Right atrium auricular region (tissue), 2 donors: ENCODE data around the gene TBC1D9. TPM values are rescaled to one million over a fixed set of nuclear protein-coding genes. Genes with fewer than 3 reads are reported as not detected.

ENCODE experiments used
- DNase-seq: peaks from one replicate; pipeline ENCODE4 v3.0.0-alpha.2; 2019; ENCODE audit warnings: low spot score
- H3K27ac ChIP-seq, 2 donors: fragments of 200-600 bp; sonication (generic); 1 replicate in 1 of 2; 2 replicates in 1 of 2; pipeline ENCODE4 v1.5.1; 2016 to 2019
- H3K27me3 ChIP-seq, 2 donors: fragments of 200-600 bp; sonication (generic); one replicate each; pipeline versions ENCODE4 v1.5.1 to v1.6.0; 2017 to 2019
- H3K36me3 ChIP-seq: fragments of 200-600 bp; sonication (generic); one replicate; pipeline ENCODE4 v1.5.1; 2016
- H3K4me1 ChIP-seq, 2 donors: fragments of 200-600 bp; sonication (generic); one replicate each; pipeline versions ENCODE4 v1.5.1 to v1.6.0; 2017 to 2019
- H3K4me3 ChIP-seq, 2 donors: fragments of 200-600 bp; sonication (generic); 1 replicate in 1 of 2; 2 replicates in 1 of 2; pipeline ENCODE4 v1.5.1; 2017 to 2019; ENCODE audit warnings: mild to moderate bottlenecking in 1 of 2, moderate library complexity in 1 of 2
- H3K9me3 ChIP-seq, 2 donors: fragments of 200-600 bp; sonication (generic); one replicate each; pipeline ENCODE4 v1.5.1; 2019
- total RNA-seq, 2 donors: library from RNA; depleted of rRNA; stranded (reverse); fragments of >200 nt; gene quantifications; one replicate each; pipeline ENCODE4 v1.1.0, GENCODE V29; 2016
- TF ChIP-seq, protein P1 (sequence below), 2 donors: fragments of 200-600 bp; sonication (generic); IDR thresholded peaks; one replicate each; pipeline ENCODE4 v1.5.1; 2019; ENCODE audit warnings: antibody characterized with exemption in 2 of 2

The TBC1D9 gene
- total RNA-seq, 2 donors from 2014 or later: 10.9 to 18.8 TPM

DNA sequence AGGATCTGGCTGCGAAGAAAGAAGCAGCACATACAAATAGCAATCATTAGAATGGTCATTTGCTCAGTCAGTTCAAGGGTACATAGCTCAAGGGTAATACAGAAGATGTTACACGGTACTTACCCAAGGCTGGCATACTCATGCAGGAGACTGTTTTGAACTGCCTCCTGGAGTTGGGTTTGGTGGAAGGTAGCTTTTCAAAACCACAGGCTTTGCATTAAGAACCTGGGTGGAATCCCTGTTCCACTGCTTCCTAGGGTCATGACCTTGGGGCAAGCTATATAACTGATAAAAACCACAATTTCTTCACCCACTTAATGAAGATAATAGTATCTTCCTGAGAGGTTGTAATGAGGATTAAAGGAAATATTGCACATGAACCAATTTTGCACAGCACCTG is 36.5 kb downstream of the TBC1D9 start:
- no peak overlapping the region for H3K27ac ChIP-seq
- peaks cover 0 to 18% of the 10 kb centered on the region in 2 donors for H3K4me1 ChIP-seq

DNA sequence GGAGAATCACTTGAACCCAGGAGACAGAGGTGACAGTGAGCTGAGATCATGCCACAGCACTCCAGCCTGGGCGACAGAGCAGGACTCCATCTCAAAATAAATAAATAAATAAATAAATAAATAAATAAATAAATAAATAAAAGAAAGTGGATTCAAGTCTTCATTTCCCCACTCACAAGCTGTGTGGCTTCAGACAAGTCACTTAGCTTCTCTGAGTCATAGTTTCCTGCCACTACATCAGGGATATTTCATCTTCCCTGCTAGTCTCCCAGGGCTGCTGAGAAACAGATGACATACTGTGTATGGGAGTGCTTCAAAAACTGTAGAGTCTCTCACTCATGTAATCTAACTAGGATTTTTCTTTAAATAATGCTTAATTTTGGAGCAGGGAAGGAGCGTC is 37.2 kb downstream of the TBC1D9 start:
- TF ChIP-seq, protein P1, sequence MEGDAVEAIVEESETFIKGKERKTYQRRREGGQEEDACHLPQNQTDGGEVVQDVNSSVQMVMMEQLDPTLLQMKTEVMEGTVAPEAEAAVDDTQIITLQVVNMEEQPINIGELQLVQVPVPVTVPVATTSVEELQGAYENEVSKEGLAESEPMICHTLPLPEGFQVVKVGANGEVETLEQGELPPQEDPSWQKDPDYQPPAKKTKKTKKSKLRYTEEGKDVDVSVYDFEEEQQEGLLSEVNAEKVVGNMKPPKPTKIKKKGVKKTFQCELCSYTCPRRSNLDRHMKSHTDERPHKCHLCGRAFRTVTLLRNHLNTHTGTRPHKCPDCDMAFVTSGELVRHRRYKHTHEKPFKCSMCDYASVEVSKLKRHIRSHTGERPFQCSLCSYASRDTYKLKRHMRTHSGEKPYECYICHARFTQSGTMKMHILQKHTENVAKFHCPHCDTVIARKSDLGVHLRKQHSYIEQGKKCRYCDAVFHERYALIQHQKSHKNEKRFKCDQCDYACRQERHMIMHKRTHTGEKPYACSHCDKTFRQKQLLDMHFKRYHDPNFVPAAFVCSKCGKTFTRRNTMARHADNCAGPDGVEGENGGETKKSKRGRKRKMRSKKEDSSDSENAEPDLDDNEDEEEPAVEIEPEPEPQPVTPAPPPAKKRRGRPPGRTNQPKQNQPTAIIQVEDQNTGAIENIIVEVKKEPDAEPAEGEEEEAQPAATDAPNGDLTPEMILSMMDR (IDR thresholded peaks at IDR 0.05): no peak
- Histone ChIP-seq H3K27me3 (no peaks in the 10 kb centered on the region), H3K36me3 (no peaks in the 10 kb centered on the region), H3K4me1 (peaks cover 0 to 18% of the 10 kb centered on the region in 2 donors), H3K9me3 (no peaks in the 10 kb centered on the region), H3K4me3 (no peak overlapping the region), H3K27ac (no peak overlapping the region)
- no peak for DNase-seq

More for the DNA sequence above, 36.5 kb downstream of the TBC1D9 start:
- no peak for DNase-seq
- TF ChIP-seq, protein P1 (IDR thresholded peaks at IDR 0.05): no peak
- Histone ChIP-seq H3K9me3 (no peaks in the 10 kb centered on the region), H3K4me3 (no peak overlapping the region), H3K27me3 (no peaks in the 10 kb centered on the region), H3K36me3 (no peaks in the 10 kb centered on the region)

DNA sequence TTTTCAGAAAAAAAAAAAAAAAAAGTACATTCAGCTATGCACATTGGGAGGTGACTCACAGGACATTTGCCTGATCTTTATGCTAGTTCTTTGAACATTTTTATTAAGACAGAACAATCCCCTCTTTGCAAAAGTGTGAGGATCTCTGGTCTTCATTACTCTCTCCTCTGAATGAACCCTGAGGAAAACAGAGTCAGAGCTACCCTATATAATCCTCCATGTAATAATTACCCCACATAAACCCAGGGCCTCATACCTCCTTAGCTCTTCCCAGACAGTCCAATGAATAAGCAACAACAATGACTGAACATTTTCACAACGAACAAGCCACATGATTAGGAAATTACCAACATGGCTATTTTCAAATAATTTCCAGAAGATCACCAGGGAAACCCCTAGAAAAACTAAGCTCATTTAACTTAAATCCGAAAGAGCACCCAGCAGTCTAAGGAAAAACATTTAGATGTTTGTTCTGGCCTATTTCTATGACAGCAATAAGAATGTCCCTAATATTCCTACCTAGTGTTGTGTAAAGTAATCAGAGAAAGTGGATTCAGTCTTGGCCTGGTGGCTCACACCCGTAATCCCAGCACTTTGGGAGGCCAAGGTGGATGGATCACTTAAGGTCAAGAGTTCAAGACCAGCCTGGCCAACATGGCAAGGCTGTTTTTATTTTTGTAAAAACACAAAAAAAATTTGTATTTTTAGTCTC is 37.8 kb downstream of the TBC1D9 start:
- Histone ChIP-seq H3K36me3 (no peaks in the 10 kb centered on the region), H3K4me3 (no peak overlapping the region), H3K4me1 (peaks cover 0 to 18% of the 10 kb centered on the region in 2 donors), H3K27me3 (no peaks in the 10 kb centered on the region), H3K27ac (no peak overlapping the region), H3K9me3 (no peaks in the 10 kb centered on the region)
- DNase-seq: no peak
- TF ChIP-seq, protein P1 (IDR thresholded peaks at IDR 0.05): no peak

- no peak for DNase-seq
- TF ChIP-seq, protein P1 (IDR thresholded peaks at IDR 0.05): no peak
- H3K27ac ChIP-seq: no peak overlapping the region
- no peaks in the 10 kb centered on the region for H3K9me3 ChIP-seq
- H3K27me3 ChIP-seq: no peaks in the 10 kb centered on the region
- no peaks in the 10 kb centered on the region for H3K36me3 ChIP-seq
- H3K4me1 ChIP-seq: peaks cover 0 to 18% of the 10 kb centered on the region in 2 donors
- no peak overlapping the region for H3K4me3 ChIP-seq
Observed at GRCh38 chr4:140717313-140717712, 38.9 kb downstream of the TBC1D9 start.

DNA sequence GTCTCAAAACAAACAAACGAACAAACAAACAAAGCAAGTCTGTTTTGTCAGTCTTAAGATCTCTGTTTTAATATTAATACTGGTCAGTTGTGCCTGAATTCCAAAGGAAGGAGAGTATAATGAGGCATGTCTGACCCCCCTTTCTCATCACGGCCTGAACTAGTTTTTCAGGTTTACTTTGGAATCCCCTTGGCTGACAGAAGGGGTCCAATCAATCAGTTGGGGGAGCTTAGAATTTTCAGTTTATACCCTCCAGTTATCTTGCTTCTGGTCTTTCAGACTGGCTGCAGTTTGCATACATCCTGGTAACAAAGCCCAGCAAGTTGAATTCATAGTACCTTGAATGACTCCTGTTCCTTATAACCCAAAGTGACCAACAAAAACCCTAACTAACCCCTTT is 41.1 kb downstream of the TBC1D9 start:
- Histone ChIP-seq H3K4me1 (peaks cover 0 to 17% of the 10 kb centered on the region in 2 donors), H3K4me3 (no peak overlapping the region), H3K9me3 (no peaks in the 10 kb centered on the region), H3K27ac (no peak overlapping the region), H3K27me3 (no peaks in the 10 kb centered on the region), H3K36me3 (no peaks in the 10 kb centered on the region)
- TF ChIP-seq, protein P1 (IDR thresholded peaks at IDR 0.05): no peak
- no peak for DNase-seq

- TF ChIP-seq, protein P1 (IDR thresholded peaks at IDR 0.05): no peak
- H3K4me3 ChIP-seq: no peak overlapping the region
- peaks cover 0 to 4% of the 10 kb centered on the region in 2 donors for H3K4me1 ChIP-seq
- H3K27ac ChIP-seq: no peak overlapping the region
- H3K36me3 ChIP-seq: no peaks in the 10 kb centered on the region
- no peaks in the 10 kb centered on the region for H3K9me3 ChIP-seq
- H3K27me3 ChIP-seq: no peaks in the 10 kb centered on the region
- no peak for DNase-seq
Observed at GRCh38 chr4:140711910-140712309, 44.3 kb downstream of the TBC1D9 start.
